HG02973 (cell line): Measurements from ENCODE around the gene TCF7L2.

ENCODE experiments used
- ATAC-seq: cut with Tn5 transposase; IDR thresholded peaks from one replicate; pipeline ENCODE4 v1.9.1; 2021; ENCODE audit warnings: moderate library complexity; ENCODE audit not compliant: unreplicated experiment

Gene TCF7L2

GRCh38 chr10:113135025-113135424 is 185.0 kb downstream of the TCF7L2 start:
- no peak for ATAC-seq

- no peak for ATAC-seq
Measured at GRCh38 chr10:113137941-113138685, 188.1 kb downstream of the TCF7L2 start.

- no peak for ATAC-seq
Measured at GRCh38 chr10:113138937-113139585, 189.0 kb downstream of the TCF7L2 start.

- ATAC-seq: no peak
Measured at GRCh38 chr10:113139699-113140098, 189.7 kb downstream of the TCF7L2 start.

- ATAC-seq: no peak
Measured at GRCh38 chr10:113140143-113141011, 190.3 kb downstream of the TCF7L2 start.

- no peak for ATAC-seq
Measured at GRCh38 chr10:113142601-113143362, 192.7 kb downstream of the TCF7L2 start.

- ATAC-seq: no peak
Measured at GRCh38 chr10:113144576-113144975, 194.5 kb downstream of the TCF7L2 start.

GRCh38 chr10:113148071-113148825 is 198.2 kb downstream of the TCF7L2 start:
- no peak for ATAC-seq

GRCh38 chr10:113148901-113149300 is 198.9 kb downstream of the TCF7L2 start:
- no peak for ATAC-seq

GRCh38 chr10:113149626-113150025 is 199.6 kb downstream of the TCF7L2 start:
- no peak for ATAC-seq

GRCh38 chr10:113151190-113151666 is 201.2 kb downstream of the TCF7L2 start:
- no peak for ATAC-seq

GRCh38 chr10:113153493-113154102 is 203.6 kb downstream of the TCF7L2 start:
- ATAC-seq: no peak

- no peak for ATAC-seq
Measured at GRCh38 chr10:113157441-113157840, 207.4 kb downstream of the TCF7L2 start.

- no peak for ATAC-seq
Measured at GRCh38 chr10:113158183-113158582, 208.1 kb downstream of the TCF7L2 start.

GRCh38 chr10:113159563-113159962 is 209.5 kb downstream of the TCF7L2 start:
- ATAC-seq: no peak

- no peak for ATAC-seq
Measured at GRCh38 chr10:113160641-113161040, 210.6 kb downstream of the TCF7L2 start.

- no peak for ATAC-seq
Measured at GRCh38 chr10:113161066-113161465, 211.0 kb downstream of the TCF7L2 start.

- ATAC-seq: no peak
Measured at GRCh38 chr10:113162960-113163359, 212.9 kb downstream of the TCF7L2 start.

GRCh38 chr10:113165673-113166072 is 215.6 kb downstream of the TCF7L2 start:
- ATAC-seq: no peak

- ATAC-seq: no peak
Measured at GRCh38 chr10:113167702-113168101, 217.7 kb downstream of the TCF7L2 start.
